Upper lobe of left lung (tissue), 6 donors: Measurements from ENCODE around the gene USP10. TPM values are rescaled to one million over a fixed set of nuclear protein-coding genes. Genes with fewer than 3 reads are reported as not detected.

ENCODE experiments used
- ATAC-seq, 2 donors: fragments of 200-7000 bp; cut with Tn5 transposase; one replicate each; pipeline ENCODE4 v1.9.1; 2022; ENCODE audit warnings: mild to moderate bottlenecking in 2 of 2, moderate library complexity in 2 of 2; ENCODE audit not compliant: low FRiP score in 2 of 2
- DNase-seq, 2 donors: peaks; one replicate each; pipeline ENCODE4 v3.0.0-alpha.2; 2019 to 2020
- H3K27ac ChIP-seq, 4 donors: fragments of 200-600 bp; sonication (generic); one replicate each; pipeline ENCODE4 v1.5.1; 2016 to 2019
- H3K27me3 ChIP-seq, 4 donors: fragments of 200-600 bp; sonication (generic); one replicate each; pipeline ENCODE4 v1.5.1; 2017 to 2019
- H3K36me3 ChIP-seq, 4 donors: fragments of 200-600 bp; sonication (generic); one replicate each; pipeline ENCODE4 v1.5.1; 2016 to 2019
- H3K4me1 ChIP-seq, 4 donors: fragments of 200-600 bp; sonication (generic); one replicate each; pipeline ENCODE4 v1.5.1; 2018 to 2019
- H3K4me3 ChIP-seq, 4 donors: fragments of 200-600 bp; sonication (generic); one replicate each; pipeline ENCODE4 v1.5.1; 2017 to 2019; ENCODE audit warnings: mild to moderate bottlenecking in 2 of 4, moderate library complexity in 1 of 4
- H3K9me3 ChIP-seq, 4 donors: fragments of 200-600 bp; sonication (generic); one replicate each; pipeline ENCODE4 v1.5.1; 2018 to 2019
- CTCF ChIP-seq, 6 experiments: fragments of 450-650 bp in 4 of 6; fragments of 200-600 bp in 2 of 6; sonication (generic) in 2 of 6; IDR thresholded peaks; one replicate each; pipeline ENCODE4 v1.5.1; 2016 to 2019; ENCODE audit warnings: antibody characterized with exemption in 6 of 6
- EP300 ChIP-seq, 4 donors: sonication (generic); formaldehyde crosslinking; IDR thresholded peaks; one replicate each; pipeline ENCODE4 v1.5.1; 2017; ENCODE audit warnings: antibody characterized with exemption in 4 of 4, control low read depth in 2 of 4
- POLR2A ChIP-seq, 4 donors: fragments of 450-650 bp; IDR thresholded peaks; one replicate each; pipeline ENCODE4 v1.5.1; 2016 to 2017; ENCODE audit warnings: antibody characterized with exemption in 4 of 4, mild to moderate bottlenecking in 2 of 4
- POLR2AphosphoS5 ChIP-seq, 2 donors: sonication (generic); formaldehyde crosslinking; IDR thresholded peaks; one replicate each; pipeline ENCODE4 v1.5.1; 2017; ENCODE audit warnings: antibody characterized with exemption in 2 of 2
- WGBS, 2 donors: methylation state at CpG; one replicate each; pipeline ENCODE4 v1.1.5; 2017 to 2018; 5-methylcytosine and 5-hydroxymethylcytosine counted together
- total RNA-seq, 6 donors: library from RNA; depleted of rRNA in 4 of 6; stranded (reverse); fragments of >200 nt in 4 of 6; gene quantifications; one replicate each; pipeline versions ENCODE4 v1.1.0 to v1.2.1, GENCODE V29; 2016 to 2021
- donor health status: DM: no; HTN: no; CAD: no; lungs with moderate emphysema.
- donor health status: DM: no; HTN: yes; CAD: no; lungs with severe emphysema.

Gene USP10
- total RNA-seq, 6 donors from 2014 or later: 40.9 to 64.7 (median 51.5) TPM

- Histone ChIP-seq H3K36me3 (no peaks in the 10 kb centered on the region), H3K9me3 (no peaks in the 10 kb centered on the region), H3K4me1 (peaks cover 4 to 28% (median 18%) of the 10 kb centered on the region in 4 donors), H3K27ac (peak overlapping the region; percentile 50 to 86 (median 72)), H3K27me3 (no peaks in the 10 kb centered on the region), H3K4me3 (peak overlapping the region; percentile 10 to 65 (median 48))
- no peak for ATAC-seq
- TF ChIP-seq CTCF (IDR thresholded peaks at IDR 0.05) (no peak), POLR2A (IDR thresholded peaks at IDR 0.05) (no peak), EP300 (IDR thresholded peaks at IDR 0.05) (no peak), POLR2AphosphoS5 (IDR thresholded peaks at IDR 0.05) (no peak)
- 64 to 75% methylated on average over 3 to 10 of the region's 12 CpGs for WGBS, 2 donors
- DNase-seq: no peak
Observed at GRCh38 chr16:84820771-84821170, 121.0 kb downstream of the USP10 start.

- H3K9me3 ChIP-seq: no peaks in the 10 kb centered on the region
- H3K4me3 ChIP-seq: peak overlapping the region; percentile 10 to 65 (median 48)
- WGBS, 2 donors: 71 to 89% methylated on average over 8 to 9 of the region's 9 CpGs
- DNase-seq (no peak), ATAC-seq (no peak)
- no peak for TF ChIP-seq CTCF (IDR thresholded peaks at IDR 0.05)
- no peak for TF ChIP-seq POLR2AphosphoS5 (IDR thresholded peaks at IDR 0.05)
- no peak for TF ChIP-seq EP300 (IDR thresholded peaks at IDR 0.05)
- TF ChIP-seq POLR2A (IDR thresholded peaks at IDR 0.05): no peak
- no peaks in the 10 kb centered on the region for H3K36me3 ChIP-seq
- H3K27me3 ChIP-seq: no peaks in the 10 kb centered on the region
- H3K27ac ChIP-seq: peak overlapping the region; percentile 50 to 86 (median 72)
- H3K4me1 ChIP-seq: peaks cover 4 to 28% (median 18%) of the 10 kb centered on the region in 4 donors
Observed at GRCh38 chr16:84821179-84821578, 121.4 kb downstream of the USP10 start.

GRCh38 chr16:84821728-84822689 lies 122.2 kb downstream of the USP10 start:
- Histone ChIP-seq H3K9me3 (no peaks in the 10 kb centered on the region), H3K4me3 (peak overlapping the region in 3 of 4 donors; percentile 43 to 65 (median 52)), H3K4me1 (peaks cover 4 to 28% (median 18%) of the 10 kb centered on the region in 4 donors), H3K36me3 (no peaks in the 10 kb centered on the region), H3K27me3 (no peaks in the 10 kb centered on the region), H3K27ac (peak overlapping the region; percentile 50 to 86 (median 72))
- 59 to 69% methylated on average over 10 to 13 of the region's 13 CpGs for WGBS, 2 donors
- TF ChIP-seq POLR2A (IDR thresholded peaks at IDR 0.05): peak in 1 of 4 donors; percentile 28
- no peak for TF ChIP-seq CTCF (IDR thresholded peaks at IDR 0.05)
- TF ChIP-seq EP300 (IDR thresholded peaks at IDR 0.05): peak in 1 of 4 donors; percentile 20
- peak; percentile 21 to 36 for TF ChIP-seq POLR2AphosphoS5 (IDR thresholded peaks at IDR 0.05)
- ATAC-seq (peak in 1 of 2 donors; percentile 33), DNase-seq (no peak)

- DNase-seq (no peak), ATAC-seq (no peak)
- H3K4me3 ChIP-seq: peak overlapping the region in 1 of 4 donors; percentile 65
- H3K27ac ChIP-seq: peak overlapping the region; percentile 50 to 86 (median 72)
- TF ChIP-seq POLR2A (IDR thresholded peaks at IDR 0.05) (no peak), CTCF (IDR thresholded peaks at IDR 0.05) (no peak), POLR2AphosphoS5 (IDR thresholded peaks at IDR 0.05) (no peak), EP300 (IDR thresholded peaks at IDR 0.05) (no peak)
- WGBS, 2 donors: 88 to 93% methylated on average over 6 of the region's 6 CpGs
- H3K9me3 ChIP-seq: no peaks in the 10 kb centered on the region
- H3K27me3 ChIP-seq: no peaks in the 10 kb centered on the region
- no peaks in the 10 kb centered on the region for H3K36me3 ChIP-seq
- peaks cover 7 to 28% (median 18%) of the 10 kb centered on the region in 4 donors for H3K4me1 ChIP-seq
Observed at GRCh38 chr16:84822990-84823389, 123.2 kb downstream of the USP10 start.
